ENCODE measurements around the gene CDK18.
"Not testable (repeated sequence)": the region's sequence is repeated elsewhere in the genome, so short reads cannot be mapped to it uniquely, and the experiment has no call there.

CDK18 gene

GRCh38 chr1:205504311-205505075 lies at the start of gene CDK18:
Gene CDK18, plus strand, starts transcription at chr1:205504669. Its CDS starts 18,499 bp downstream, at chr1:205523168.
- DNase-seq = peak; percentile 87

GRCh38 chr1:205454903-205455335 lies 49.5 kb upstream of the CDK18 start:
- no peak for DNase-seq

GRCh38 chr1:205455581-205456382 lies 48.7 kb upstream of the CDK18 start, which contains the start of gene BLACAT1:
Gene BLACAT1, minus strand, starts transcription at chr1:205456045.
- peak; percentile 17 for DNase-seq

- DNase-seq = peak; percentile 25
Observed at GRCh38 chr1:205456383-205456867, 48.0 kb upstream of the CDK18 start.

- peak; percentile 83 for DNase-seq
Observed at GRCh38 chr1:205456868-205457745, 47.4 kb upstream of the CDK18 start.

- no peak for DNase-seq
Observed at GRCh38 chr1:205458777-205459566, 45.5 kb upstream of the CDK18 start.

GRCh38 chr1:205465392-205465791 lies 39.1 kb upstream of the CDK18 start:
- DNase-seq = no peak

GRCh38 chr1:205466595-205467220 lies 37.8 kb upstream of the CDK18 start:
- DNase-seq = no peak

GRCh38 chr1:205470131-205470530 lies 34.3 kb upstream of the CDK18 start:
- DNase-seq = no peak

- DNase-seq = no peak
Observed at GRCh38 chr1:205472737-205473441, 31.6 kb upstream of the CDK18 start.

GRCh38 chr1:205473475-205473874 lies 31.0 kb upstream of the CDK18 start:
- DNase-seq = no peak

GRCh38 chr1:205473966-205474365 lies 30.5 kb upstream of the CDK18 start:
- no peak for DNase-seq

- no peak for DNase-seq
Observed at GRCh38 chr1:205474571-205474970, 29.9 kb upstream of the CDK18 start.

- no peak for DNase-seq
Observed at GRCh38 chr1:205475855-205476254, 28.6 kb upstream of the CDK18 start.

GRCh38 chr1:205476648-205477047 lies 27.8 kb upstream of the CDK18 start:
- DNase-seq = no peak

GRCh38 chr1:205477121-205477758 lies 27.2 kb upstream of the CDK18 start:
- DNase-seq = no peak

- no peak for DNase-seq
Observed at GRCh38 chr1:205477759-205478247, 26.7 kb upstream of the CDK18 start.

GRCh38 chr1:205478985-205479384 lies 25.5 kb upstream of the CDK18 start:
- DNase-seq = not testable (repeated sequence)

- no peak for DNase-seq
Observed at GRCh38 chr1:205480349-205480985, 24.0 kb upstream of the CDK18 start.

- DNase-seq = no peak
Observed at GRCh38 chr1:205481218-205481617, 23.3 kb upstream of the CDK18 start.
